Measurements from ENCODE around the gene EMILIN3. TPM values are rescaled to one million over a fixed set of nuclear protein-coding genes. Genes with fewer than 3 reads are reported as not detected.

Gene EMILIN3
- total RNA-seq, 1 experiment from 2014 or later = 5.9 TPM

DNA sequence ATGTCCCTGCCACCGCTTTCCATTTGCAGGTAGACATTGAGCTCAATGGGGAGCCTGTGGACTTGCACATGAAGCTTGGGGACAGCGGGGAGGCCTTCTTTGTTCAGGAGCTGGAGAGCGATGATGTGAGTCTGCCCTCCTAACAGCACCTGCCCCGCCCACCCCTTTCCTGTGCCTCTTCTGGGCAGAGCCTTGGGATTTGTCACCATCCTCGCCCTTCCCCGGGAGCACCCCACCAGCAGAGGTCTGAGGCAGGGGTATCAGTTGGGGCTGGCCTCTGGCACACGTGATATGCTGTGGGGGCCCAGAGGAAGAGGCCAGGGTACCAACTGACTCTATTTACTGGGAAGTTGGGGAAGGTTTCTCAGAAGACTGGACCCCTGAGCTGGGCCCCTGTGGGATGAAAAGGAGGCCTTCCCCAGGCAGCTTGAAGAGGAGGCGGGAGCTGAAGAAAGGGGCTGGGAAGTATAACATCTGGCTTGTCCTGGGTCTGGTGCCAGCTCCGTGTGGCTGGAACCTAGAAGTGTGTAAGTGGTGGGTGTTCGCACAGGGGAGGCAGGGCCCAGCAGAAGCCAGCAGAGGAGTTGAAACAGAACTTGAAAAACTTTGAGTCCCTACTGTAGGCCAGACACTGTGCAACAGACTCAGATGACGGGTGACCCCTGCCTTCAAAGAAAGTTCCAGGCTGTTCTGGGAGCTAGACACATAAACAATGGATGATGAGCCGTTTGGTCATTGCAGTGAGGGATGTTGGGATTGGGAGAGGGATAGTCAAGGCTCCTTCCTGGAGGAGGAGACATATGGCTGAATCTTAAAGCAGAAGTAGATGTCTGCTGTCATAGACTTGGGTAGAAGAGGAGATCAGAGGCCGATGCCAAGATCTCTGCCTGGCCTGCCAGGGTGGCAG lies 18.8 kb downstream of the EMILIN3 start:
- Histone ChIP-seq H2AFZ (ENCODE audit: low read length) (no peak overlapping the region), H3K14ac (ENCODE audit: insufficient read depth, low read length) (no peak overlapping the region), H3K27ac (ENCODE audit: insufficient read length, low read depth, low read length) (no peak overlapping the region), H2BK15ac (ENCODE audit: low read depth, low read length) (no peak overlapping the region), H3K56ac (ENCODE audit: insufficient read length, low read depth, low read length) (no peak overlapping the region), H3K23me2 (ENCODE audit: insufficient read length, low read depth, low read length, poor library complexity, severe bottlenecking) (no peaks in the 10 kb centered on the region), H3K79me2 (ENCODE audit: insufficient read depth, low read length) (no peaks in the 10 kb centered on the region), H2BK5ac (ENCODE audit: insufficient read length, low read length) (no peak overlapping the region), H3K23ac (ENCODE audit: insufficient read length, low read depth, low read length) (no peak overlapping the region), H3K9ac (ENCODE audit: extremely low read depth, insufficient read length, low read length) (no peak overlapping the region), H3K4ac (ENCODE audit: low read depth, low read length) (no peak overlapping the region), H3K4me1 (ENCODE audit: insufficient read depth, low read length) (no peaks in the 10 kb centered on the region), H2BK12ac (ENCODE audit: insufficient read length, low read depth, low read length) (no peak overlapping the region), H2AK5ac (ENCODE audit: insufficient read length, low read length) (no peak overlapping the region), H4K8ac (replicated peaks; ENCODE audit: insufficient read length, low read depth, low read length) (no peak overlapping the region), H3K4me2 (ENCODE audit: insufficient read depth, insufficient read length, low read length) (no peak overlapping the region), H4K5ac (ENCODE audit: insufficient read length, low read depth, low read length) (no peak overlapping the region), H4K20me1 (ENCODE audit: control insufficient read depth, insufficient read depth, insufficient read length) (no peaks in the 10 kb centered on the region), H2BK20ac (ENCODE audit: low read depth, low read length, poor library complexity, severe bottlenecking) (no peak overlapping the region), H3K9me3 (ENCODE audit: control insufficient read depth, low read depth, low read length) (no peaks in the 10 kb centered on the region), H3K27me3 (ENCODE audit: insufficient read depth, low read length) (no peaks in the 10 kb centered on the region), H4K91ac (ENCODE audit: insufficient read length, low read depth, low read length) (no peak overlapping the region), H3K18ac (ENCODE audit: insufficient read length, low read depth, low read length) (no peak overlapping the region), H3T11ph (ENCODE audit: low read length) (no peak overlapping the region), H2BK120ac (ENCODE audit: low read depth, low read length, poor library complexity, severe bottlenecking) (no peak overlapping the region), H3K79me1 (ENCODE audit: insufficient read depth, low read depth, low read length, poor library complexity, severe bottlenecking) (no peaks in the 10 kb centered on the region)
- Mint-ChIP-seq H3K9me3 (no peaks in the 10 kb centered on the region), H3K36me3 (ENCODE audit: insufficient read depth in 1 of 3, low read depth in 3 of 3) (no peaks in the 10 kb centered on the region), H3K4me3 (no peak overlapping the region), H3K4me1 (peaks cover 5 to 10% of the 10 kb centered on the region in 2 experiments; a peak in 3 of 4 replicates), H3K27me3 (ENCODE audit: low read depth) (no peaks in the 10 kb centered on the region), H3K27ac (peak overlapping the region in 2 of 3 experiments; percentile 61 to 68; a peak in 1 of 7 replicates)
- DNase-seq = no peak
- no CpG with 5 or more reads among the region's 13 CpGs for WGBS (ENCODE audit: extremely low coverage, insufficient read length, low lambda C conversion rate)
- TF ChIP-seq, protein P1, sequence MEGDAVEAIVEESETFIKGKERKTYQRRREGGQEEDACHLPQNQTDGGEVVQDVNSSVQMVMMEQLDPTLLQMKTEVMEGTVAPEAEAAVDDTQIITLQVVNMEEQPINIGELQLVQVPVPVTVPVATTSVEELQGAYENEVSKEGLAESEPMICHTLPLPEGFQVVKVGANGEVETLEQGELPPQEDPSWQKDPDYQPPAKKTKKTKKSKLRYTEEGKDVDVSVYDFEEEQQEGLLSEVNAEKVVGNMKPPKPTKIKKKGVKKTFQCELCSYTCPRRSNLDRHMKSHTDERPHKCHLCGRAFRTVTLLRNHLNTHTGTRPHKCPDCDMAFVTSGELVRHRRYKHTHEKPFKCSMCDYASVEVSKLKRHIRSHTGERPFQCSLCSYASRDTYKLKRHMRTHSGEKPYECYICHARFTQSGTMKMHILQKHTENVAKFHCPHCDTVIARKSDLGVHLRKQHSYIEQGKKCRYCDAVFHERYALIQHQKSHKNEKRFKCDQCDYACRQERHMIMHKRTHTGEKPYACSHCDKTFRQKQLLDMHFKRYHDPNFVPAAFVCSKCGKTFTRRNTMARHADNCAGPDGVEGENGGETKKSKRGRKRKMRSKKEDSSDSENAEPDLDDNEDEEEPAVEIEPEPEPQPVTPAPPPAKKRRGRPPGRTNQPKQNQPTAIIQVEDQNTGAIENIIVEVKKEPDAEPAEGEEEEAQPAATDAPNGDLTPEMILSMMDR (conservative IDR thresholded peaks at IDR 0.05) = no peak
